Liver (tissue), 3 donors: ENCODE measurements around the gene TMEM108.

ENCODE experiments used
- ATF3 ChIP-seq: IDR thresholded peaks from 2 replicates; pipeline ENCODE4 v1.6.1; 2016; ENCODE audit warnings: antibody characterized with exemption
- CTCF ChIP-seq: fragments of 150-350 bp; IDR thresholded peaks from 2 replicates; pipeline ENCODE4 v1.5.1; 2017; ENCODE audit warnings: improper control_type of control experiment, low read depth, low read length; ENCODE audit not compliant: missing input control
- EGR1 ChIP-seq, 2 donors: IDR thresholded peaks; 2 replicates each; pipeline ENCODE4 v1.6.1; 2016 to 2018; ENCODE audit warnings: antibody characterized with exemption in 2 of 2, low read depth in 2 of 2
- FOXA1 ChIP-seq: IDR thresholded peaks from 2 replicates; pipeline ENCODE4 v1.6.1; 2016; ENCODE audit warnings: antibody characterized with exemption
- GABPA ChIP-seq, 2 donors: IDR thresholded peaks in 1 of 2; conservative IDR thresholded peaks in 1 of 2; 2 replicates each; pipeline ENCODE4 v1.6.1; 2016; ENCODE audit warnings: antibody characterized with exemption in 2 of 2, mild to moderate bottlenecking in 1 of 2, moderate library complexity in 1 of 2
- HNF4G ChIP-seq: IDR thresholded peaks from 2 replicates; pipeline ENCODE4 v1.6.1; 2016; ENCODE audit warnings: antibody characterized with exemption
- MAX ChIP-seq: IDR thresholded peaks from 2 replicates; pipeline ENCODE4 v1.6.1; 2016; ENCODE audit warnings: antibody characterized with exemption
- RAD21 ChIP-seq, 2 donors: IDR thresholded peaks; 2 replicates each; pipeline ENCODE4 v1.6.1; 2016; ENCODE audit warnings: antibody characterized with exemption in 2 of 2, mild to moderate bottlenecking in 2 of 2
- REST ChIP-seq: IDR thresholded peaks from 2 replicates; pipeline ENCODE4 v1.6.1; 2016; ENCODE audit warnings: antibody characterized with exemption, mild to moderate bottlenecking
- SP1 ChIP-seq: IDR thresholded peaks from 2 replicates; pipeline ENCODE4 v1.6.1; 2018; ENCODE audit warnings: antibody characterized with exemption, mild to moderate bottlenecking
- TAF1 ChIP-seq: conservative IDR thresholded peaks from 2 replicates; pipeline ENCODE4 v1.6.1; 2016; ENCODE audit warnings: antibody characterized with exemption, mild to moderate bottlenecking
- ZBTB33 ChIP-seq: IDR thresholded peaks from 2 replicates; pipeline ENCODE4 v1.6.1; 2016; ENCODE audit warnings: antibody characterized with exemption
- donor health status: healthy.
- donor health status: healthy.

GRCh38 chr3:133375403-133375745 lies 337.2 kb downstream of the TMEM108 start:
- no peak for TF ChIP-seq CTCF
- no peak for TF ChIP-seq HNF4G
- TF ChIP-seq RAD21 (IDR thresholded peaks at IDR 0.05): no peak
- no peak for TF ChIP-seq FOXA1
- no peak for TF ChIP-seq MAX
- TF ChIP-seq TAF1: no peak
- TF ChIP-seq GABPA (IDR thresholded peaks at IDR 0.05 in 1 of 2, conservative IDR thresholded peaks at IDR 0.05 in 1 of 2): no peak
- TF ChIP-seq SP1: no peak
- TF ChIP-seq REST: no peak
- no peak for TF ChIP-seq EGR1 (IDR thresholded peaks at IDR 0.05; ENCODE audit: low read depth in 2 of 2)
- no peak for TF ChIP-seq ZBTB33
- TF ChIP-seq ATF3: no peak
